ENCODE measurements around the gene TPT1.

Gene TPT1

DNA sequence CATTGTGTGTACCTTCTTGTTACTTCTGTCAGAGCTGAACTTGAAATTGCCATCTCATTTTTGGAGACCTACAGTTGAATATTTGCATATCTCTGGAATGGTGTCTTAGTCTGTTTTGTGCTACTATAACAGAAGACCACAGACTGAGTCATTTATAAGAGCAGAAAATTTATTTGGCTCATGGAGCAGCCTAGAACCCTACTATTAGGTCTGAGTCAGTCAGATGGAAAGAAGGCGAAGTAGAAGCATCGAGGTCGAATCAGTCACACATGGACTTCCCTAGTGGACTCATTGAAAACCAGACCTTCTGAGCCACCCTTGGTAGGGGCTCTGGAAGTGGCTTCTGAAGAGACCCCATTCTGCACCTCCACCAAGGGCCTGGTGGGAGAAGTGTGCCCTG lies 33.9 kb upstream of the TPT1 start:
- TF ChIP-seq, protein P1, sequence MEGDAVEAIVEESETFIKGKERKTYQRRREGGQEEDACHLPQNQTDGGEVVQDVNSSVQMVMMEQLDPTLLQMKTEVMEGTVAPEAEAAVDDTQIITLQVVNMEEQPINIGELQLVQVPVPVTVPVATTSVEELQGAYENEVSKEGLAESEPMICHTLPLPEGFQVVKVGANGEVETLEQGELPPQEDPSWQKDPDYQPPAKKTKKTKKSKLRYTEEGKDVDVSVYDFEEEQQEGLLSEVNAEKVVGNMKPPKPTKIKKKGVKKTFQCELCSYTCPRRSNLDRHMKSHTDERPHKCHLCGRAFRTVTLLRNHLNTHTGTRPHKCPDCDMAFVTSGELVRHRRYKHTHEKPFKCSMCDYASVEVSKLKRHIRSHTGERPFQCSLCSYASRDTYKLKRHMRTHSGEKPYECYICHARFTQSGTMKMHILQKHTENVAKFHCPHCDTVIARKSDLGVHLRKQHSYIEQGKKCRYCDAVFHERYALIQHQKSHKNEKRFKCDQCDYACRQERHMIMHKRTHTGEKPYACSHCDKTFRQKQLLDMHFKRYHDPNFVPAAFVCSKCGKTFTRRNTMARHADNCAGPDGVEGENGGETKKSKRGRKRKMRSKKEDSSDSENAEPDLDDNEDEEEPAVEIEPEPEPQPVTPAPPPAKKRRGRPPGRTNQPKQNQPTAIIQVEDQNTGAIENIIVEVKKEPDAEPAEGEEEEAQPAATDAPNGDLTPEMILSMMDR (IDR thresholded peaks at IDR 0.05; ENCODE audit: low read depth, low read length, poor library complexity, severe bottlenecking), result no peak
- no peak for TF ChIP-seq EZH2phosphoT487 (IDR thresholded peaks at IDR 0.05; ENCODE audit: borderline replicate concordance, low read length)
- Histone ChIP-seq H3K79me2 (ENCODE audit: control insufficient read depth, low read length) (no peaks in the 10 kb centered on the region), H3K27ac (ENCODE audit: low read depth, low read length) (no peak overlapping the region)

DNA sequence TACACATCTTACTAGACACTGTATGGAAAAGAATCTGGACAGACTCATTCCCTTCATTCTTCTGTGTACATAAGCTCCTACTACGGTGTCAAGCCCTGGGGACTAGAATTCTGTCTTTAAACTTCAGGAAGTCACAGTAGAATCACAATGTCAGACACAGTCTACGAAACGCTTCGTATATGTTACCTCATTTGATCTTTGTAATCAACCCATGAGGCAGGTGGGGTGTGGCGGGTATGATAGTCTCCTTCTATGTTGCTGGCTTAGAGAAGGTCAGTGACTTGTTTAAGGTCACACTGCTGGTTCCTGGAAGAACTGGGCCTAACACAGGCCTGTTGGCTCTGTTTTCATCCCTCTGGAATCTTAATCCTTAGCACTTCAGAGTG lies 32.2 kb upstream of the TPT1 start:
- H3K36me3 ChIP-seq (ENCODE audit: control insufficient read depth, low read length), result no peaks in the 10 kb centered on the region
- H3K9me3 ChIP-seq (ENCODE audit: control insufficient read depth, insufficient read depth, low read length), result no peaks in the 10 kb centered on the region
- TF ChIP-seq, protein P1 (IDR thresholded peaks at IDR 0.05; ENCODE audit: low read depth, low read length, poor library complexity, severe bottlenecking), result no peak
- TF ChIP-seq EZH2phosphoT487 (IDR thresholded peaks at IDR 0.05; ENCODE audit: borderline replicate concordance, low read length), result no peak
- H3K79me2 ChIP-seq (ENCODE audit: control insufficient read depth, low read length), result no peaks in the 10 kb centered on the region
- no peaks in the 10 kb centered on the region for H4K20me1 ChIP-seq (ENCODE audit: control insufficient read depth, insufficient read depth, low read depth, low read length)
- H3K4me1 ChIP-seq (ENCODE audit: control insufficient read depth, low read length), result no peaks in the 10 kb centered on the region
- H3K4me2 ChIP-seq (ENCODE audit: low read length), result no peak overlapping the region
- H3K9me2 ChIP-seq (replicated peaks; ENCODE audit: control insufficient read depth, low read length), result no peaks in the 10 kb centered on the region
- H3K27me3 ChIP-seq (ENCODE audit: control insufficient read depth, low read length), result no peaks in the 10 kb centered on the region
- no peak overlapping the region for H3K4me3 ChIP-seq (ENCODE audit: low read length)
- no peak overlapping the region for H3K27ac ChIP-seq (ENCODE audit: low read depth, low read length)
- no peaks in the 10 kb centered on the region for H3F3A ChIP-seq (ENCODE audit: control insufficient read depth, insufficient read depth)

More for the DNA sequence above, 33.9 kb upstream of the TPT1 start:
- H3K9me3 ChIP-seq (ENCODE audit: control insufficient read depth, insufficient read depth, low read length), result no peaks in the 10 kb centered on the region
- no peaks in the 10 kb centered on the region for H3K36me3 ChIP-seq (ENCODE audit: control insufficient read depth, low read length)
- H3K27me3 ChIP-seq (ENCODE audit: control insufficient read depth, low read length), result no peaks in the 10 kb centered on the region
- H3K4me2 ChIP-seq (ENCODE audit: low read length), result no peak overlapping the region
- H3K9me2 ChIP-seq (replicated peaks; ENCODE audit: control insufficient read depth, low read length), result no peaks in the 10 kb centered on the region
- H3F3A ChIP-seq (ENCODE audit: control insufficient read depth, insufficient read depth), result no peaks in the 10 kb centered on the region
- H4K20me1 ChIP-seq (ENCODE audit: control insufficient read depth, insufficient read depth, low read depth, low read length), result no peaks in the 10 kb centered on the region
- no peaks in the 10 kb centered on the region for H3K4me1 ChIP-seq (ENCODE audit: control insufficient read depth, low read length)
- H3K4me3 ChIP-seq (ENCODE audit: low read length), result no peak overlapping the region

DNA sequence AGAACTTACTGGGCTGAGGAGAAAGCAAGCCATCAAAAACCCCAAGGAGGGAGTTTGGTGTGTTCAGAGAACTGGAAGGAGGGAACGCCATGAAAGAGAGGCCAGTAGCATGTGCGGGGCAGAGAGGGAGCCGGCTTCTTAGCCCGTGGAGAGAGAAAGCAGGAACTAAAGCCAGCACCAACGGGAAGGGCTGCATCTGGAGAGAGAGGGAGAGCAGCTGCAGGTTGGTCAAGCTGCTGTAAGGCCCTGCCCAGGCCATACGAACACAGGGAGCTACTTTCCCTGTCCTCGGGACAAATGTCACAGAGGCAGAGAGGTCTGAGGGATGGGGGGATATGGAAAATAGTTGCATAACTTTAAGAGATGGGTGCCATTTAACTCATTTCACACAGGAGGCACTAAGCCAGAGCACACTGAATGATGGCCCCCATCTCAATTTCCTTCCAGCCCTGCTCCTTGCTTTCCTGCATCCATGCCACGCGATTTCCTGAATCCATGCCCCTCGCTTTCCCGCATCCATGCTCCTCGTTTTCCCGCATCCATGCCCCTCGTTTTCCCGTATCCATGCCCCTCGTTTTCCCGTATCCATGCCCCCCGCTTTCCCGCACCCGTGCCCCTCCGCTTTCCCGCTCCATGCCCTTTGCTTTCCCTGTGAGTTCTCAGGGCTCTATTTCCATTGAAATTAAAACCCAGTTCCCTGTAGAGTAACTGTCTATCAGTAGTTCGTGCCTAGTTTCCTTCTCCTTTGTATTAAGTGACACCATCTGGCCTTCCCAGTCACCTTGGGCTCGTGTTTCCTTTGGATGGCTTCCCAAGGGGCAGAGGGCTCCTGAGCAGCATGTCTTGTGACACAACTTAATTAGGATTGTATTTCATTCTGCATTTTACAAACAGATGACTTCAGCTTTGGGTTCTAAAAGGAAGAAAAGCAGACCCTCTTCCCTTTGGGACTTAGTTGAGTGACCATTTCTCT lies 31.5 kb upstream of the TPT1 start:
- no peaks in the 10 kb centered on the region for H3K9me3 ChIP-seq (ENCODE audit: control insufficient read depth, insufficient read depth, low read length)
- no peaks in the 10 kb centered on the region for H3K9me2 ChIP-seq (replicated peaks; ENCODE audit: control insufficient read depth, low read length)
- TF ChIP-seq EZH2phosphoT487 (IDR thresholded peaks at IDR 0.05; ENCODE audit: borderline replicate concordance, low read length), result no peak
- TF ChIP-seq, protein P1 (IDR thresholded peaks at IDR 0.05; ENCODE audit: low read depth, low read length, poor library complexity, severe bottlenecking), result no peak
- no peak overlapping the region for H3K4me3 ChIP-seq (ENCODE audit: low read length)
- no peak overlapping the region for H3K4me2 ChIP-seq (ENCODE audit: low read length)
- no peaks in the 10 kb centered on the region for H3K36me3 ChIP-seq (ENCODE audit: control insufficient read depth, low read length)
- H3K27ac ChIP-seq (ENCODE audit: low read depth, low read length), result no peak overlapping the region
- no peaks in the 10 kb centered on the region for H3F3A ChIP-seq (ENCODE audit: control insufficient read depth, insufficient read depth)
- peaks cover 4% of the 10 kb centered on the region for H3K4me1 ChIP-seq (ENCODE audit: control insufficient read depth, low read length)
- H3K79me2 ChIP-seq (ENCODE audit: control insufficient read depth, low read length), result no peaks in the 10 kb centered on the region
- no peaks in the 10 kb centered on the region for H3K27me3 ChIP-seq (ENCODE audit: control insufficient read depth, low read length)
- H4K20me1 ChIP-seq (ENCODE audit: control insufficient read depth, insufficient read depth, low read depth, low read length), result no peaks in the 10 kb centered on the region

All from DOHH2 (cell line).